GM19351 (cell line): Measurements from ENCODE around the gene ZNF432.
A peak's percentile ranks its signal among the peaks of the same experiment; 100 is the strongest.
"Not testable (repeated sequence)": the region's sequence is repeated elsewhere in the genome, so short reads cannot be mapped to it uniquely, and the experiment has no call there.

Source experiments
- ATAC-seq: cut with Tn5 transposase; IDR thresholded peaks from one replicate; pipeline ENCODE4 v1.9.1; 2021; ENCODE audit warnings: mild to moderate bottlenecking, moderate library complexity; ENCODE audit not compliant: unreplicated experiment

Gene ZNF432

GRCh38 chr19:52048555-52049501, at the start of gene ZNF432:
Gene ZNF432, minus strand, starts transcription at chr19:52048838. Its CDS starts 1,970 bp downstream, at chr19:52046868.
- ATAC-seq = peak; percentile 86

- ATAC-seq = not testable (repeated sequence)
Observed at GRCh38 chr19:52096416-52096815, 47.8 kb upstream of the ZNF432 start.

- ATAC-seq = peak; percentile 71
Observed at GRCh38 chr19:52095172-52096014, 46.8 kb upstream of the ZNF432 start, which contains the start of gene ZNF841. Gene ZNF841, minus strand, starts transcription at chr19:52095765. Its CDS starts 10,964 bp downstream, at chr19:52084801.

- ATAC-seq = no peak
Observed at GRCh38 chr19:52094526-52095130, 46.0 kb upstream of the ZNF432 start.

GRCh38 chr19:52086481-52086880, 37.8 kb upstream of the ZNF432 start:
- no peak for ATAC-seq

GRCh38 chr19:52070496-52070895, 21.9 kb upstream of the ZNF432 start:
- no peak for ATAC-seq

GRCh38 chr19:52069653-52070052, 21.0 kb upstream of the ZNF432 start:
- ATAC-seq = no peak

GRCh38 chr19:52066258-52066863, 17.7 kb upstream of the ZNF432 start:
- ATAC-seq = no peak

GRCh38 chr19:52065399-52065798, 16.8 kb upstream of the ZNF432 start:
- ATAC-seq = no peak

GRCh38 chr19:52056480-52056879, 7.8 kb upstream of the ZNF432 start:
- ATAC-seq = not testable (repeated sequence)

GRCh38 chr19:52051736-52052135, 3.1 kb upstream of the ZNF432 start:
- ATAC-seq = not testable (repeated sequence)

- no peak for ATAC-seq
Observed at GRCh38 chr19:52039169-52039568, 9.5 kb downstream of the ZNF432 start.

GRCh38 chr19:52034051-52034728, 14.4 kb downstream of the ZNF432 start:
- ATAC-seq = no peak

- peak; percentile 28 for ATAC-seq
Observed at GRCh38 chr19:52028780-52029123, 19.9 kb downstream of the ZNF432 start.

- ATAC-seq = peak; percentile 83
Observed at GRCh38 chr19:52028027-52028779, 20.4 kb downstream of the ZNF432 start, which contains the start of gene ZNF614. Gene ZNF614, minus strand, starts transcription at chr19:52028379. Its CDS starts 2,634 bp downstream, at chr19:52025745.

GRCh38 chr19:52026255-52026990, 22.2 kb downstream of the ZNF432 start:
- ATAC-seq = not testable (repeated sequence)

GRCh38 chr19:52024478-52024877, 24.2 kb downstream of the ZNF432 start:
- ATAC-seq = not testable (repeated sequence)

- ATAC-seq = no peak
Observed at GRCh38 chr19:52022193-52022592, 26.4 kb downstream of the ZNF432 start.

GRCh38 chr19:52020506-52020905, 28.1 kb downstream of the ZNF432 start:
- no peak for ATAC-seq
